Measurements from ENCODE around the gene CEP350. TPM values are rescaled to one million over a fixed set of nuclear protein-coding genes. Genes with fewer than 3 reads are reported as not detected.

CEP350 gene
- total RNA-seq, 1 donor from 2014 or later, result 53.0 TPM

DNA sequence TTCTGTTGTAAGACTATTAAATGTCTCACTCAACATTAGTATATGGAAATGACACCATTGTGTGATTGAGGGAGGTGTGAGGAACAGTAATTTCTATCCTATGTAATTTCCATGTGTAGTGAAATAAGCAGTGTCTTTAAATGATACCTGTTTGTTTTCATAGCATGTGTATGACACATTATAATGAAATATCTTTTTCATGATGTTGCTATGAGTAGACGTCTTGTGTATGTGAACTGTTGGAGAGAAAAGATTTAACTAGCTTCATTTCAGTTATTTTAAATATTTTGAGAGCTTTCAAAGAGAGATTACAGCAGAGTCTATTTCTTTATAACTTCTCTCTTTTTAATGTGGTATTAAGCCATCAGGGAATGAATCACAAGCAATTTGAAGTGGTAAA lies 128.6 kb downstream of the CEP350 start:
- no peak overlapping the region for H3K4me3 ChIP-seq
- no peaks in the 10 kb centered on the region for H3K9me3 ChIP-seq
- H3K4me1 ChIP-seq, result no peaks in the 10 kb centered on the region
- H3K36me3 ChIP-seq, result peaks cover 0 to 40% of the 10 kb centered on the region in 2 donors
- TF ChIP-seq, protein P1, sequence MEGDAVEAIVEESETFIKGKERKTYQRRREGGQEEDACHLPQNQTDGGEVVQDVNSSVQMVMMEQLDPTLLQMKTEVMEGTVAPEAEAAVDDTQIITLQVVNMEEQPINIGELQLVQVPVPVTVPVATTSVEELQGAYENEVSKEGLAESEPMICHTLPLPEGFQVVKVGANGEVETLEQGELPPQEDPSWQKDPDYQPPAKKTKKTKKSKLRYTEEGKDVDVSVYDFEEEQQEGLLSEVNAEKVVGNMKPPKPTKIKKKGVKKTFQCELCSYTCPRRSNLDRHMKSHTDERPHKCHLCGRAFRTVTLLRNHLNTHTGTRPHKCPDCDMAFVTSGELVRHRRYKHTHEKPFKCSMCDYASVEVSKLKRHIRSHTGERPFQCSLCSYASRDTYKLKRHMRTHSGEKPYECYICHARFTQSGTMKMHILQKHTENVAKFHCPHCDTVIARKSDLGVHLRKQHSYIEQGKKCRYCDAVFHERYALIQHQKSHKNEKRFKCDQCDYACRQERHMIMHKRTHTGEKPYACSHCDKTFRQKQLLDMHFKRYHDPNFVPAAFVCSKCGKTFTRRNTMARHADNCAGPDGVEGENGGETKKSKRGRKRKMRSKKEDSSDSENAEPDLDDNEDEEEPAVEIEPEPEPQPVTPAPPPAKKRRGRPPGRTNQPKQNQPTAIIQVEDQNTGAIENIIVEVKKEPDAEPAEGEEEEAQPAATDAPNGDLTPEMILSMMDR (IDR thresholded peaks at IDR 0.05), result no peak
- no peak for TF ChIP-seq POLR2AphosphoS5 (IDR thresholded peaks at IDR 0.05; ENCODE audit: insufficient read depth in 1 of 2, low read depth in 1 of 2)
- no peak for TF ChIP-seq POLR2A (IDR thresholded peaks at IDR 0.05)
- H3K27me3 ChIP-seq, result no peaks in the 10 kb centered on the region
- DNase-seq (ENCODE audit: extremely low spot score in 2 of 2), result no peak
- H3K27ac ChIP-seq, result no peak overlapping the region
- intact Hi-C loops (cut with DNase I), result no loop called here

DNA sequence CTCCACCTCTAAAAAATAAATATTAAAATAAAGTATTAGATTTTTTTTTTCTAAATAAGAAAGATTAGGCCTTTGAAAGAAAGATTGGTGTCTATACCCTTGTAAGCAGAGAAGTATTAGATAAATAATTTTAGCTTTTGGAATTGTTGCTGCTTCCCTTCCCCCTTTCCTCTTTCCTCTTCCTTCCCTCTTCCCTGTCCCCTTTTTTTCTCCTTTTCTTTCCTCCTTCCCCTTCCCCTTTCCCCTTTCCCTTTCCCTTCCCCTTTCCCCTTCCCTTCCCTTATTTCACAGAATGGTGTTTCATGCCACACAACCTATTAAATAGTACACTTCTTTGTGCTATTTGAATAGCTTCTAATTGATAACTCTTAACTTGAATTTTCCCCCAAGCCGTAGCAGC lies 130.3 kb downstream of the CEP350 start:
- H3K9me3 ChIP-seq, result no peaks in the 10 kb centered on the region
- TF ChIP-seq POLR2A (IDR thresholded peaks at IDR 0.05) (no peak), POLR2AphosphoS5 (IDR thresholded peaks at IDR 0.05; ENCODE audit: insufficient read depth in 1 of 2, low read depth in 1 of 2) (no peak)
- TF ChIP-seq, protein P1 (IDR thresholded peaks at IDR 0.05), result no peak
- H3K27me3 ChIP-seq, result no peaks in the 10 kb centered on the region
- H3K27ac ChIP-seq, result no peak overlapping the region
- H3K4me3 ChIP-seq, result no peak overlapping the region
- intact Hi-C loops (cut with DNase I), result no loop called here
- DNase-seq (ENCODE audit: extremely low spot score in 2 of 2), result no peak
- H3K36me3 ChIP-seq, result peaks cover 0 to 43% of the 10 kb centered on the region in 2 donors
- H3K4me1 ChIP-seq, result no peaks in the 10 kb centered on the region

DNA sequence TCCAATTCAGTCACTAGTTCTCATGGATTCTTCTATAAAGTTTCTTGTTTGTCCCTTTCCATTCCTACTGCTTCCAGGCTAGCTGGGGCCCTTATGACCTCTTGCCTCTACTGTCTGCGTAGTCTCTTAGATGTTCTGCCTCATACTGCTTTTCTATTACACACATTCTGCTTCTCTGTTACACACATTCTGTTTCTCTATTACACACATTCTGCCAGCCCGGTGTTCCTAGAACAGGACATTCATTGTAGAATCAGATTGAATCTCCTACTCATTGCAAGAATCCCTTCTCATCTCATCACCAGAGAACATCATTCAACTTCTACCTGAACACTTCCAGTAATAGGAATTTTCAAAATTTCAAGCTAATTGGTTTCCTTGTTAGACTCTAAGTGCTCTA lies 130.7 kb downstream of the CEP350 start:
- TF ChIP-seq POLR2AphosphoS5 (IDR thresholded peaks at IDR 0.05; ENCODE audit: insufficient read depth in 1 of 2, low read depth in 1 of 2), result no peak
- TF ChIP-seq, protein P1 (IDR thresholded peaks at IDR 0.05), result no peak
- TF ChIP-seq POLR2A (IDR thresholded peaks at IDR 0.05), result no peak
- intact Hi-C loops (cut with DNase I), result no loop called here
- no peaks in the 10 kb centered on the region for H3K4me1 ChIP-seq
- no peak for DNase-seq (ENCODE audit: extremely low spot score in 2 of 2)
- H3K36me3 ChIP-seq, result peaks cover 0 to 43% of the 10 kb centered on the region in 2 donors
- no peaks in the 10 kb centered on the region for H3K9me3 ChIP-seq
- H3K27ac ChIP-seq, result no peak overlapping the region
- H3K4me3 ChIP-seq, result no peak overlapping the region
- H3K27me3 ChIP-seq, result no peaks in the 10 kb centered on the region

DNA sequence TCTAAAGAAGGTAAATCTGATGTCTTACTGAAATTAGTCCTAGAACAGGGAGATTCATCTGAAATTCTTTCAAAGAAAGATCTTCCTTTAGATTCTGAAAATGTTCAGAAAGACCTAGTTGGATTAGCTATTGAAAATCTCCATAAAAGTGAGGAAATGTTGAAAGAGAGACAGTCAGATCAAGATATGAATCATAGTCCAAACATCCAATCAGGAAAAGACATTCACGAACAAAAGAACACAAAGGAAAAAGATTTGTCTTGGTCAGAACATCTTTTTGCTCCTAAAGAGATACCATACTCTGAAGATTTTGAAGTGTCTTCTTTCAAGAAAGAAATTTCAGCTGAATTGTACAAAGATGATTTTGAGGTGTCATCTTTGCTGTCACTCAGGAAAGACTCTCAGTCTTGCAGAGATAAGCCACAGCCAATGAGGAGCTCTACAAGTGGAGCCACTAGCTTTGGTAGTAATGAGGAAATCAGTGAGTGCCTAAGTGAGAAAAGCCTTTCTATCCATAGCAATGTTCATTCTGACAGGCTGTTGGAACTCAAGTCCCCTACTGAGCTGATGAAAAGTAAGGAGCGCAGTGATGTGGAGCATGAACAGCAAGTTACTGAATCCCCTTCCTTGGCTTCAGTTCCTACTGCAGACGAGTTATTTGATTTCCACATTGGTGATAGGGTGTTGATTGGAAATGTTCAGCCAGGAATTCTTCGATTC lies 138.5 kb downstream of the CEP350 start:
- Histone ChIP-seq H3K4me3 (no peak overlapping the region), H3K27ac (no peak overlapping the region), H3K36me3 (peaks cover 0 to 67% of the 10 kb centered on the region in 2 donors), H3K27me3 (no peaks in the 10 kb centered on the region), H3K4me1 (no peaks in the 10 kb centered on the region), H3K9me3 (no peaks in the 10 kb centered on the region)
- no peak for DNase-seq (ENCODE audit: extremely low spot score in 2 of 2)
- TF ChIP-seq, protein P1 (IDR thresholded peaks at IDR 0.05), result no peak
- TF ChIP-seq POLR2A (IDR thresholded peaks at IDR 0.05) (no peak), POLR2AphosphoS5 (IDR thresholded peaks at IDR 0.05; ENCODE audit: insufficient read depth in 1 of 2, low read depth in 1 of 2) (no peak)
- intact Hi-C loops (cut with DNase I), result no loop called here

DNA sequence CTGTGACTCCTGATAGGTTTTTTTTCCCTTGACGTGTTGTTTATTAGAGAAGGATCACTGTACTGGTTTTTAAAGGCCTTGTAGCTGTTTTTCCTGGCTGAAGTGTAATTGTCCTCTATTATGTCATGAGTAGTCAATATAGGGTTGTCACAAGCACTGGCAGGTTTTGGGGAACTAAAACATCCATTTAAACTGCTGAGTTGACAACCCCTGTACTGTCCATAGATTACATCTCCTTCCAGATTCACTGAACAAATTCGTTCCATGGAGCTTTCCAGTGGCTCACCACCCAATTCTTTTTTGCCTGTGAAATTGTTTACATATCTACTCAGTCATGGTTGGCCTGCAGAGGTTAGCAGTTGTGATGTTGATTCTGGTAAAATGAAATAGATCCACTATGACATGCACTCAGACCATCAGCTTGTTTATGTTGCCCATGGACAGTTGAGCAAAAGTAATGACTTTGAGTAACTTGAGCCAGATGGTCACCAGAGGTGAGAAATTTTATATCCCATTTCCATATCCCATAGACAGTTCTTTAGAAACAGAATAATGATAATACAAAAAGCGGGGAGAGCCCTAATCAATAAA lies 140.2 kb downstream of the CEP350 start:
- TF ChIP-seq POLR2AphosphoS5 (IDR thresholded peaks at IDR 0.05; ENCODE audit: insufficient read depth in 1 of 2, low read depth in 1 of 2) (no peak), POLR2A (IDR thresholded peaks at IDR 0.05) (no peak)
- TF ChIP-seq, protein P1 (IDR thresholded peaks at IDR 0.05), result no peak
- no peak overlapping the region for H3K4me3 ChIP-seq
- no peaks in the 10 kb centered on the region for H3K9me3 ChIP-seq
- intact Hi-C loops (cut with DNase I), result no loop called here
- no peak for DNase-seq (ENCODE audit: extremely low spot score in 2 of 2)
- H3K27me3 ChIP-seq, result no peaks in the 10 kb centered on the region
- no peak overlapping the region for H3K27ac ChIP-seq
- H3K36me3 ChIP-seq, result peaks cover 0 to 62% of the 10 kb centered on the region in 2 donors
- H3K4me1 ChIP-seq, result no peaks in the 10 kb centered on the region
